Upper lobe of right lung (tissue), 1 donor: Measurements from ENCODE around the gene RNASET2. TPM values are rescaled to one million over a fixed set of nuclear protein-coding genes. Genes with fewer than 3 reads are reported as not detected.
"Not testable (repeated sequence)": the region's sequence is repeated elsewhere in the genome, so short reads cannot be mapped to it uniquely, and the experiment has no call there.

Experiments
- ATAC-seq: fragments of 200-7000 bp; cut with Tn5 transposase; one replicate; pipeline ENCODE4 v1.9.1; 2020; ENCODE audit warnings: mild to moderate bottlenecking, moderate library complexity
- DNase-seq: peaks from one replicate; pipeline ENCODE4 v3.0.0-alpha.2; 2020
- H3K27ac ChIP-seq: fragments of 200-600 bp; one replicate; pipeline ENCODE4 v1.8.0; 2022
- H3K27me3 ChIP-seq: fragments of 200-600 bp; one replicate; pipeline ENCODE4 v1.8.0; 2022; ENCODE audit warnings: mild to moderate bottlenecking
- H3K36me3 ChIP-seq: fragments of 200-600 bp; one replicate; pipeline ENCODE4 v1.8.0; 2022
- H3K4me1 ChIP-seq: fragments of 200-600 bp; one replicate; pipeline ENCODE4 v1.8.0; 2022
- H3K4me3 ChIP-seq: fragments of 200-600 bp; one replicate; pipeline ENCODE4 v1.8.0; 2022; ENCODE audit warnings: mild to moderate bottlenecking
- H3K9me3 ChIP-seq: fragments of 200-600 bp; one replicate; pipeline ENCODE4 v1.8.0; 2022
- intact Hi-C: fragments of 100-400 bp; cut with DNase I; formaldehyde crosslinking; loops from one replicate; pipeline ENCODE4 v1.11.0; 2022
- total RNA-seq: library from RNA; stranded (reverse); fragmentation: NEBNext Ultra II Directional; extraction: Animal tissue kit (Norgen Biotek cat#: 25700); gene quantifications from one replicate; pipeline ENCODE4 v1.2.1, GENCODE V29; 2021
- TF ChIP-seq, protein P1 (sequence below): fragments of 200-600 bp; IDR thresholded peaks from one replicate; pipeline ENCODE4 v1.8.0; 2022; ENCODE audit warnings: antibody characterized with exemption
- donor health status: DM: no; HTN: yes; CAD: no; lungs with severe emphysema.

RNASET2 gene
- total RNA-seq, 1 donor from 2014 or later = 73.1 TPM

DNA sequence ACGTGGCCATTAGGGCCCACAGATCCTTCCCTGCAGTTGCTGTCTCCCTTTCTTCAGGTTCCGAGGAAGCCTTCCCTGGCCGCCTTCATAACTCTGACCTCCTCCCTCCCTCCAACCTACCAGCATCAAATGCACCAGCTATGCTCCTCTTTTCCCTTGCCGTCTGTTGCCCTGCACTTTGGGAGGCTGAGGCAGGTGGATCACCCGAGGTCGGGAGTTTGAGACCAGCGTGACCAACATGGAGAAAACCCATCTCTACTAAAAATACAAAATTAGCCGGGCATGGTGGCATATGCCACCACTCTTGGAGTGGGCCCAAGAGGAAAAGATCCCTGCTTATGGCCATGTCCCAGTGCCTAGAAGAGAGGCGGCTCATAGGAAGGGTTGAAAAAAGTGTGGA is 31.8 kb downstream of the RNASET2 start:
- DNase-seq (no peak), ATAC-seq (no peak)
- intact Hi-C loops = no loop called here
- H3K4me3 ChIP-seq = no peak overlapping the region
- no peaks in the 10 kb centered on the region for H3K4me1 ChIP-seq
- H3K9me3 ChIP-seq = no peaks in the 10 kb centered on the region
- H3K27ac ChIP-seq = no peak overlapping the region
- H3K36me3 ChIP-seq = peaks cover 8% of the 10 kb centered on the region
- H3K27me3 ChIP-seq = no peaks in the 10 kb centered on the region
- TF ChIP-seq, protein P1, sequence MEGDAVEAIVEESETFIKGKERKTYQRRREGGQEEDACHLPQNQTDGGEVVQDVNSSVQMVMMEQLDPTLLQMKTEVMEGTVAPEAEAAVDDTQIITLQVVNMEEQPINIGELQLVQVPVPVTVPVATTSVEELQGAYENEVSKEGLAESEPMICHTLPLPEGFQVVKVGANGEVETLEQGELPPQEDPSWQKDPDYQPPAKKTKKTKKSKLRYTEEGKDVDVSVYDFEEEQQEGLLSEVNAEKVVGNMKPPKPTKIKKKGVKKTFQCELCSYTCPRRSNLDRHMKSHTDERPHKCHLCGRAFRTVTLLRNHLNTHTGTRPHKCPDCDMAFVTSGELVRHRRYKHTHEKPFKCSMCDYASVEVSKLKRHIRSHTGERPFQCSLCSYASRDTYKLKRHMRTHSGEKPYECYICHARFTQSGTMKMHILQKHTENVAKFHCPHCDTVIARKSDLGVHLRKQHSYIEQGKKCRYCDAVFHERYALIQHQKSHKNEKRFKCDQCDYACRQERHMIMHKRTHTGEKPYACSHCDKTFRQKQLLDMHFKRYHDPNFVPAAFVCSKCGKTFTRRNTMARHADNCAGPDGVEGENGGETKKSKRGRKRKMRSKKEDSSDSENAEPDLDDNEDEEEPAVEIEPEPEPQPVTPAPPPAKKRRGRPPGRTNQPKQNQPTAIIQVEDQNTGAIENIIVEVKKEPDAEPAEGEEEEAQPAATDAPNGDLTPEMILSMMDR = no peak

DNA sequence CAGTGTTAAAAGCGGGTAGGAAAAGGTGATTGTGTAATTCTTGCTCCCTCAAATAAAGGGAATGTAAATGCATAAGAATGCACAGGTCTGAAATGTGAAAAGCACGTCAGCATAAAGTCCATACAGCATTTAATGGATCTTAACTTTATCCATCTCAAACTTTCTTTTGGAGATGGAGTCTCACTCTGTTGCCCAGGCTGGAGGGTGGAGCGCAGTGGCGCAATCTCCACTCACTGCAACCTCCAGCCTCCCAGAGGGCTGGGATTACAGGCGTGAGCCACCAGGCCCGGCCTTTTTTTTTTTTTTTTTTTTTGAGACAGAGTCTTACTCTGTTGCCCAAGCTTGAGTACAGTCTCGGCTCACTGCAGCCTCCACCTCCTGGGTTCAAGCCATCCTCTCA is 33.4 kb downstream of the RNASET2 start:
- no peaks in the 10 kb centered on the region for H3K27me3 ChIP-seq
- no peaks in the 10 kb centered on the region for H3K9me3 ChIP-seq
- no peaks in the 10 kb centered on the region for H3K36me3 ChIP-seq
- no peak overlapping the region for H3K4me3 ChIP-seq
- H3K4me1 ChIP-seq = no peaks in the 10 kb centered on the region
- DNase-seq (no peak), ATAC-seq (no peak)
- no peak overlapping the region for H3K27ac ChIP-seq
- intact Hi-C loops = no loop called here
- TF ChIP-seq, protein P1 = no peak

DNA sequence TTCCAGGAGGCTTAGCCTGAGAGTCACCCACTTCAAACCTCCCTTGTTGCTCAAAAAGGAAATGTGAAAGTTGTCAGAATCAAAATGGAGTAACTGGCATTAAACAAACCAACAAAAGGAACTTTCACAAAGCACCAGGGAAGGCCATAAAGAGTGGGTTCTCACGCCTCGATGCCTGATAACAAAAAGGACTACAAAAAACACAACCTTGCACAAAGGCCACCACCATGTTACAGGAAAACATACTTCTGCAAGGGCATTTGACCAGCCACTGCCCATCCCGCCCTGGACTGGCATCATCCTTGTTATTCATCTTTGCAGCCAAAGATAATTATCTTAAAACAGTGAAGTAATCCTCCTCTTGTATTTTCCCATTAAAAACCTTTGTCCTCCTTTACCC is 34.8 kb downstream of the RNASET2 start:
- Histone ChIP-seq H3K36me3 (no peaks in the 10 kb centered on the region), H3K9me3 (no peaks in the 10 kb centered on the region), H3K27ac (no peak overlapping the region), H3K27me3 (no peaks in the 10 kb centered on the region), H3K4me1 (no peaks in the 10 kb centered on the region), H3K4me3 (no peak overlapping the region)
- DNase-seq (no peak), ATAC-seq (no peak)
- intact Hi-C loops = no loop called here
- TF ChIP-seq, protein P1 = no peak

DNA sequence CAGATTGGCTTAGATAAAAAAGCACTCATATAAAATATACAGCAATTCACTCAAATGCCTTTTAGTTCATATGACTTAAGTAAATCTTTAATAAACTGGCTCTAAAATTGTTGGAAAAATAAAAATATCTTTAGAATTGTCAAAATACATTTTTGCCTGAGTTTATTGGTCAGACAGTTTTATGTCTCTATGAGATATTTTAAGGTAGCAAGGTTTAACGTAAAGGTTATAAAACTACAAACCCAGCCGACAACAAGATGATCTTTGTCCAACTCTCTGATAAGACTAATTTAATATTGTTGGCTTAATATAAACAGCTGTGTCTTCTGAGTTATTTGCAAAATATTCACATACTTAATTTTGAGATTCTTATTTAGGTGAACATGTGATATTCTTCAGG is 39.5 kb downstream of the RNASET2 start:
- H3K36me3 ChIP-seq = no peaks in the 10 kb centered on the region
- no peaks in the 10 kb centered on the region for H3K4me1 ChIP-seq
- TF ChIP-seq, protein P1 = no peak
- DNase-seq (no peak), ATAC-seq (no peak)
- no peaks in the 10 kb centered on the region for H3K9me3 ChIP-seq
- no peak overlapping the region for H3K27ac ChIP-seq
- intact Hi-C loops = no loop called here
- H3K4me3 ChIP-seq = no peak overlapping the region
- no peaks in the 10 kb centered on the region for H3K27me3 ChIP-seq

DNA sequence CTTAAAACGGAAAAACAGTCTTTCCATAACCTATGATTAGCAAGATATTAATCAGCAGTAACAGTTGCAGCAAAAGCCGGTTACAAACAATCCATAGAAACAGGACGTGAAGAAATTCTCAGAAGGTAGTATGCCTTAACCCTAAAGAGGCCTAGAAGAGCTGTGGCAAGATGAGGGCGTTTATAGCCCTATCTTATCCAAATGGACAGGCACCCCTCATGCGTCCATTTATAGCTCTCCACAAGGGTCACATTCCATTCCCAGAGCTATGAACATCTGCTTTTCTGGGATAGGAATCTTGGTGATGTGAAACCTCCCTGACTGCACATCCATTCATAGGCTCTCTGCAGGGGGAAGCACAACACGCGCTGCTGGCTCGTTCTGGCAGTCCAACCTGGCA is 40.9 kb downstream of the RNASET2 start:
- H3K27ac ChIP-seq, H3K36me3 ChIP-seq, intact Hi-C loops, ATAC-seq, DNase-seq, H3K4me3 ChIP-seq, H3K4me1 ChIP-seq, H3K9me3 ChIP-seq, H3K27me3 ChIP-seq: not testable (repeated sequence)

DNA sequence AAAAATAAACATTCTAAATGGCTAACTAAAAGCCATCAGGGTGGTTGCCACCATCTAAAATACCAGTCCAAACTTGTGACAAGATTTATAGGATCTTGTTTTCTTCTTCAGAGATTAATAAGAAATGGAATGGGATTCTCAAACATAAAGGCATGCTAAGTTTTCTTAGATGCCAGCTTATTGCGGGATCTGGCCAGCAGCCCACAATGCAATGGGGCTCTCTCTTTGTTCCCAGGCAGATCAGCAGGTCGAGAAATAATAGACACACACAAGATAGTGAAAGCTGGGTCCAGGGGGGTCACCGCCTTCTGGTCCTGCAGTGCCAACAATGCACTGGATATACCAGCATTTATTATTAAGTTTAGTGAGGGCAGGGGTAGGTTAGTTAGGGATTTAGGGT is 41.4 kb downstream of the RNASET2 start:
- H3K27me3 ChIP-seq, H3K27ac ChIP-seq, H3K4me3 ChIP-seq, H3K9me3 ChIP-seq, H3K4me1 ChIP-seq, intact Hi-C loops, DNase-seq, ATAC-seq, H3K36me3 ChIP-seq: not testable (repeated sequence)

DNA sequence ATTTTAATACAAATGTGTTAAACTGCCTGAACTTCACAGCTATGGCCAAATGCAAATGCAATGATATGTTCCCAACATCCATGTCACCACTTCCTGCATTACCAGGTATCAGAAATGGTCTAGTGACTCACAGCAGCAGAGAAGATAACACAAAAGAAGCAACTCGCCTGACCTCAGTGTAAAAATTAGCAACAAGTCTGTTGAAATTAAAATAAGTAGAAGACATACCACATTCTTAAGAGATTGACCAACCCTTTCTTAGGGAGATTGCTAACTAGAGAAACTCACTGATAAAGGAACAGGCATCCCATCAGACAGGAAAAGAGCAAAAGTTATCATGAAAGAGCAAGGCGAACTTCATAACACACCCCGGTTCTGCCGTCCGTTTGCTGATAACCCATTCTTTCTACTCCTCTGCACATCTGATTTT is 45.1 kb downstream of the RNASET2 start:
- no peaks in the 10 kb centered on the region for H3K9me3 ChIP-seq
- no peak for ATAC-seq
- no peaks in the 10 kb centered on the region for H3K4me1 ChIP-seq
- H3K36me3 ChIP-seq = no peaks in the 10 kb centered on the region
- no peaks in the 10 kb centered on the region for H3K27me3 ChIP-seq
- H3K4me3 ChIP-seq = no peak overlapping the region
- DNase-seq = no peak
- no peak overlapping the region for H3K27ac ChIP-seq
- TF ChIP-seq, protein P1 = no peak
- intact Hi-C loops = no loop called here
